Sciatic nerve (tissue), 2 donors: ENCODE results near the gene MGAT3. TPM values are rescaled to one million over a fixed set of nuclear protein-coding genes. Genes with fewer than 3 reads are reported as not detected.
A peak's percentile ranks its signal among the peaks of the same experiment; 100 is the strongest.
"Not testable (repeated sequence)": the region's sequence is repeated elsewhere in the genome, so short reads cannot be mapped to it uniquely, and the experiment has no call there.

Experiments used
- ATAC-seq: fragments of 200-7000 bp; cut with Tn5 transposase; one replicate; pipeline ENCODE4 v1.9.1; 2020; ENCODE audit warnings: mild to moderate bottlenecking, moderate library complexity
- DNase-seq: peaks from one replicate; pipeline ENCODE4 v3.0.0-alpha.2; 2020; ENCODE audit warnings: low spot score
- intact Hi-C: fragments of 100-400 bp; cut with DNase I; formaldehyde crosslinking; loops from one replicate; pipeline ENCODE4 v1.14.2; 2022
- total RNA-seq: library from RNA; stranded (reverse); fragmentation: NEBNext Ultra II Directional; extraction: Animal tissue kit (Norgen Biotek cat#: 25700); gene quantifications from one replicate; pipeline ENCODE4 v1.2.1, GENCODE V29; 2021
- donor health status: DM: no; HTN: no; CAD: no.
- donor health status: DM: no; HTN: no; CAD: no.

MGAT3 gene
- total RNA-seq = 56.5 TPM

GRCh38 chr22:39456522-39457197 is at the start of gene MGAT3:
Gene MGAT3 (plus strand): TSS chr22:39457012. CDS start chr22:39487348, 30,336 bp downstream.
- DNase-seq (no peak), ATAC-seq (peak; percentile 31)
- intact Hi-C loops = no loop called here

GRCh38 chr22:39408173-39408572 is 48.6 kb upstream of the MGAT3 start:
- ATAC-seq = peak; percentile 77
- no peak for DNase-seq
- intact Hi-C loops = loop anchor here (10.0 kb wide), 1 partner anchor 117 kb away; the partner anchor contains the start of gene ATF4

- no peak for DNase-seq
- intact Hi-C loops = loop anchor here (10.0 kb wide), 1 partner anchor 116 kb away; the partner anchor contains the start of gene ATF4
- no peak for ATAC-seq
Measured at GRCh38 chr22:39408807-39409206, 48.0 kb upstream of the MGAT3 start.

GRCh38 chr22:39409516-39410029 is 47.2 kb upstream of the MGAT3 start:
- DNase-seq (no peak), ATAC-seq (no peak)
- intact Hi-C loops = loop anchor here (10.0 kb wide), 1 partner anchor 115 kb away; the partner anchor contains the start of gene ATF4

GRCh38 chr22:39410264-39410663 is 46.5 kb upstream of the MGAT3 start:
- ATAC-seq = no peak
- intact Hi-C loops = no loop called here
- no peak for DNase-seq

- intact Hi-C loops, ATAC-seq, DNase-seq: not testable (repeated sequence)
Measured at GRCh38 chr22:39411828-39412365, 44.9 kb upstream of the MGAT3 start.

- intact Hi-C loops, ATAC-seq: not testable (repeated sequence)
Measured at GRCh38 chr22:39413204-39413603, 43.6 kb upstream of the MGAT3 start.

GRCh38 chr22:39414377-39414776 is 42.4 kb upstream of the MGAT3 start:
- DNase-seq (no peak), ATAC-seq (no peak)
- intact Hi-C loops = no loop called here

More at GRCh38 chr22:39413204-39413603, 43.6 kb upstream of the MGAT3 start:
- not testable (repeated sequence) for DNase-seq

- no peak for DNase-seq
- intact Hi-C loops = no loop called here
- ATAC-seq = no peak
Measured at GRCh38 chr22:39414886-39415285, 41.9 kb upstream of the MGAT3 start.

GRCh38 chr22:39415506-39415905 is 41.3 kb upstream of the MGAT3 start:
- no peak for ATAC-seq
- no peak for DNase-seq
- intact Hi-C loops = no loop called here

GRCh38 chr22:39416319-39416718 is 40.5 kb upstream of the MGAT3 start:
- ATAC-seq = no peak

GRCh38 chr22:39417641-39418040 is 39.2 kb upstream of the MGAT3 start:
- DNase-seq (no peak), ATAC-seq (no peak)
- intact Hi-C loops = no loop called here

More at GRCh38 chr22:39416319-39416718, 40.5 kb upstream of the MGAT3 start:
- intact Hi-C loops = no loop called here
- DNase-seq = no peak

GRCh38 chr22:39418696-39419095 is 38.1 kb upstream of the MGAT3 start:
- intact Hi-C loops = no loop called here
- DNase-seq (no peak), ATAC-seq (no peak)

- intact Hi-C loops = no loop called here
- DNase-seq = no peak
- no peak for ATAC-seq
Measured at GRCh38 chr22:39419096-39419495, 37.7 kb upstream of the MGAT3 start.

- DNase-seq (no peak), ATAC-seq (no peak)
- intact Hi-C loops = no loop called here
Measured at GRCh38 chr22:39419911-39420310, 36.9 kb upstream of the MGAT3 start.

GRCh38 chr22:39421691-39422090 is 35.1 kb upstream of the MGAT3 start:
- no peak for DNase-seq
- no peak for ATAC-seq
- intact Hi-C loops = no loop called here

GRCh38 chr22:39422101-39422500 is 34.7 kb upstream of the MGAT3 start:
- DNase-seq (no peak), ATAC-seq (no peak)
- intact Hi-C loops = no loop called here

GRCh38 chr22:39422721-39423120 is 34.1 kb upstream of the MGAT3 start:
- DNase-seq (no peak), ATAC-seq (no peak)
- intact Hi-C loops = no loop called here

GRCh38 chr22:39423976-39424375 is 32.8 kb upstream of the MGAT3 start:
- ATAC-seq = no peak
- no peak for DNase-seq
- intact Hi-C loops = no loop called here

- DNase-seq (no peak), ATAC-seq (no peak)
- intact Hi-C loops = no loop called here
Measured at GRCh38 chr22:39426380-39427043, 30.3 kb upstream of the MGAT3 start.
